Mucosa of stomach (tissue), 1 donor: ENCODE data around the gene JPH3.

Experiments
- H3K27me3 ChIP-seq: one replicate; pipeline ENCODE4 v1.7.0; 2013; ENCODE audit warnings: mild to moderate bottlenecking, low read length; ENCODE audit not compliant: control insufficient read depth, insufficient read depth
- H3K36me3 ChIP-seq: one replicate; pipeline ENCODE4 v1.7.0; 2013; ENCODE audit warnings: low read length; ENCODE audit not compliant: control insufficient read depth, insufficient read depth
- H3K4me1 ChIP-seq: one replicate; pipeline ENCODE4 v1.7.0; 2013; ENCODE audit warnings: mild to moderate bottlenecking, low read length; ENCODE audit not compliant: control insufficient read depth, insufficient read depth
- H3K4me3 ChIP-seq: one replicate; pipeline ENCODE4 v1.7.0; 2013; ENCODE audit warnings: low read length
- H3K9ac ChIP-seq: one replicate; pipeline ENCODE4 v1.7.0; 2013; ENCODE audit warnings: mild to moderate bottlenecking, low read length, moderate library complexity
- H3K9me3 ChIP-seq: one replicate; pipeline ENCODE4 v1.7.0; 2013; ENCODE audit warnings: mild to moderate bottlenecking, low read length, moderate library complexity; ENCODE audit not compliant: control insufficient read depth
- donor health status: Pancreatic carcinoma.

Gene JPH3

DNA sequence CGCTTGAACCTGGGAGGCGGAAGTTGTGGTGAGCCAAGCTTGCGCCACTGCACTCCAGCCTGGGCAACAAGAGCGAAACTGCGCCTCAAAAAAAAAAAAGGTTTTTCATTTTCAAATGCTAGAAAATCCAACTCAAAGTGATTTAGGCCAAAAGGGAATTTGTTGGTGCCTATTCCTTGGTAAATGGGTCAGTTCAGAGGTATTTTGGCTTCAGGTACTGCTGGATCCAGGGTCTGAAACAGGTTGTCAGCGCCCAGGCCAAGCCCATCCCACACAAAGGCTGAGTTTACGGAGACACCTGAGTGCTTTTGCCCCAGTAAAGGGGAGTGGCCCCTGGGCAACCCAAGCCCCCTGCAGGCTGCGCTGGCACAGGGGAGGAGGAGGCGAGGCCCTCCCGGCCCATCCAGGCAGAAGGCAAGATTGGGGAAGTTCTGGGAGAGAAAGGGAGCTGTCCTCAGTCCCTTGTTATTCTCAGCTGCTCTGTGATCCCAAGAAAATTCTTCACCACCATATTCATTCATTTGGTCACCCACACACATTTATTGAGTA lies 8.5 kb upstream of the JPH3 start:
- Histone ChIP-seq H3K9ac (no peak overlapping the region), H3K4me1 (no peaks in the 10 kb centered on the region), H3K27me3 (peaks cover 13% of the 10 kb centered on the region), H3K4me3 (no peak overlapping the region), H3K9me3 (no peaks in the 10 kb centered on the region), H3K36me3 (no peaks in the 10 kb centered on the region)

DNA sequence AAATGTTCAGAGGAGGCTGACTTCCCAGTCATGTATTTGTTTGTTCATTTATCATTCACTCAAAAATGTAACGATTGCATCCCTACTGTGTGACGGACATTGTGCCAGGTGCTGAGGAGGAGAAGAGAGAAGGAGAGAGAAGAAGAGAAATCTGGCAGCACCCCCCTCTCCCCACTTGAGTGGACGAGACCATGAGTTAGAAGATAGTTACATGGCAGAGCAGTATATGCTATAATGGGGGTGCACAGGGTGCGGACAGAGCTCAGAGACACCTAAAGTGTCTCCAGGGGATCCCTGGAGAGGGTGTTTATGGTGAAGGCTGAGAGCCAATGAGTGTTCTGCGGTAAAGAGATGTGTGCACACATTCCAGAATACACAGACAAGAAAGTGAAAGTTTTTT lies 6.6 kb upstream of the JPH3 start:
- H3K27me3 ChIP-seq: peaks cover 17% of the 10 kb centered on the region
- H3K9me3 ChIP-seq: no peaks in the 10 kb centered on the region
- no peak overlapping the region for H3K4me3 ChIP-seq
- H3K36me3 ChIP-seq: no peaks in the 10 kb centered on the region
- no peaks in the 10 kb centered on the region for H3K4me1 ChIP-seq
- H3K9ac ChIP-seq: no peak overlapping the region

DNA sequence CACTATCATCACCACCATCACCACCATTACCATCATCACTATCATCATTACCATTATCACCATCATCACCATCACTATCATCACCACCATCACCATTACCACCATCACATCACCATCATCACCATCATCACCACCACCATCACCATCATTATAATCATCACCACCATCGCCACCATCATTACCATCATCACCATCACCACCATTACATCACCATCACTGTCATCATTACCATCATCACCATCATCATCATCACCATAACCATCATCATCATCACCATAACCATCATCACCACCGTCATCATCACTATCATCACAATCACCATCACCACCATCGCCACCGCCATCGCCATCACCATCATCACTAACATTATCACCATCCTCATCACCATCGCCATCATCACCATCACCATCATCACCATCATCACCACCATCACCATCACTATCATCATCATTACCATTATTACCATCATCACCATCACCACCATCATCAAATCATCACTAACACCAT lies 4.9 kb upstream of the JPH3 start:
- Histone ChIP-seq H3K36me3 (no peaks in the 10 kb centered on the region), H3K27me3 (peaks cover 30% of the 10 kb centered on the region), H3K4me1 (no peaks in the 10 kb centered on the region), H3K9me3 (no peaks in the 10 kb centered on the region), H3K9ac (no peak overlapping the region), H3K4me3 (no peak overlapping the region)

GRCh38 chr16:87598431-87598830 lies 3.9 kb upstream of the JPH3 start:
- H3K9ac ChIP-seq: no peak overlapping the region
- H3K27me3 ChIP-seq: peaks cover 37% of the 10 kb centered on the region
- H3K36me3 ChIP-seq: no peaks in the 10 kb centered on the region
- H3K4me1 ChIP-seq: no peaks in the 10 kb centered on the region
- H3K4me3 ChIP-seq: no peak overlapping the region
- H3K9me3 ChIP-seq: no peaks in the 10 kb centered on the region

- Histone ChIP-seq H3K9me3 (no peaks in the 10 kb centered on the region), H3K27me3 (peaks cover 55% of the 10 kb centered on the region), H3K36me3 (no peaks in the 10 kb centered on the region), H3K9ac (no peak overlapping the region), H3K4me1 (no peaks in the 10 kb centered on the region), H3K4me3 (no peak overlapping the region)
Observed at GRCh38 chr16:87600246-87600645, 2.1 kb upstream of the JPH3 start.

DNA sequence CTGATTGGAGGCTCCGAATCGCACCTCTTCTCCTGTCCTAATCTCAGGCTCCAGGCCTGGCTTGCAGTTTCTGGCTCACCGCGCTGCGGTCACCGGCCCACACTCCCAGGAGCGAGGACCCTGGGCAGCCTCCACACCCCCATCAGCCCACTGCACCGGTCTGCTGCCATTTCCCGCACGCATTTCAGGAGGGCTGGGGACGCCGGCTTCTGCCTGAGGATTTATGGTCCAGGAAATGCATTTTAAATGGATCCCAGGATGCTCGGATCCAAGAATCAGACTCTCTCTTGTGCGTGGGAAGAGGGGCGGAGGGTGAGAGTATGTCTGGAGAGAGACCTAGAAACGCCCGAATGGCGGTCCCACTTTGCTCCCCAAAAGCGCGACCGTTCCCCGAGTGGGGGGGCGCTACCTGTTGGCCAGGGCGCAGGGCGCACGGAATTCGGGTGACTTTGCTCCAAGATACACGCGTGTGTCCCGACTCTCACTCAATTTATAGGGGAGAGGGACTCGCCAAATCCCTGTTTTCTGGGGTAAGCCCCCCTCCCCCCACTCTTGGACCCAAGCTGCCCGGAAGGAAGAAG lies 817 bp upstream of the JPH3 start:
- H3K4me1 ChIP-seq: no peaks in the 10 kb centered on the region
- no peaks in the 10 kb centered on the region for H3K36me3 ChIP-seq
- no peak overlapping the region for H3K9ac ChIP-seq
- H3K9me3 ChIP-seq: no peaks in the 10 kb centered on the region
- H3K4me3 ChIP-seq: no peak overlapping the region
- peaks cover 63% of the 10 kb centered on the region for H3K27me3 ChIP-seq

GRCh38 chr16:87602821-87603683 lies 744 bp downstream of the JPH3 start:
- H3K4me1 ChIP-seq: no peaks in the 10 kb centered on the region
- no peak overlapping the region for H3K4me3 ChIP-seq
- no peaks in the 10 kb centered on the region for H3K9me3 ChIP-seq
- H3K9ac ChIP-seq: no peak overlapping the region
- no peaks in the 10 kb centered on the region for H3K36me3 ChIP-seq
- H3K27me3 ChIP-seq: peaks cover 63% of the 10 kb centered on the region

- H3K4me3 ChIP-seq: no peak overlapping the region
Observed at GRCh38 chr16:87603684-87604633, 1.7 kb downstream of the JPH3 start.

DNA sequence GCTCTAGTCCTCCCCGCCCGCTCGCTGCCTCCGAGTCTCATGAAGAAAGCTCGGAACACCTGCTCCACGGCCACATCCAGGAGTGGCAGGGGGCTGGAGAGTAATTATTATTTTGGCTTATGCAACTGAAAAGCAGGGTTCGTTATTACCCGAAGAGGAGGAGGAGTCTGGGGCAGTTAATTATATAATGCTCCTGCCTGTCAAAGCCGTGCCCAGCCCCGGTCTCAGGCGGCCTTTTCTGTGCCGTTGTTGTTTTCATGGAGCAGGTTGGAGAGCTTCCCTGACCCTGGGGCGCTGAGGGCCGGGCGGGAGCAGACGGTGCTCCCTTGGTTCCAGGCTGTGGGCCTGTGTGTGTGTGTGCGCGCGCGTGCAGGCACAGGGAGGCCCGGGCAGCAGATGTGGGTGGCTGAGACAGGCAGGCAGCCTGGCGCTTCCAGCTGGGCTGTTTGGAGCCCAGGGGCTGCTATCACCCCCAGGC lies 2.4 kb downstream of the JPH3 start:
- Histone ChIP-seq H3K36me3 (no peaks in the 10 kb centered on the region), H3K9ac (no peak overlapping the region), H3K27me3 (peaks cover 57% of the 10 kb centered on the region), H3K4me1 (no peaks in the 10 kb centered on the region), H3K9me3 (no peaks in the 10 kb centered on the region), H3K4me3 (no peak overlapping the region)

More at GRCh38 chr16:87603684-87604633, 1.7 kb downstream of the JPH3 start:
- H3K9me3 ChIP-seq: no peaks in the 10 kb centered on the region
- no peaks in the 10 kb centered on the region for H3K4me1 ChIP-seq
- H3K36me3 ChIP-seq: no peaks in the 10 kb centered on the region
- no peak overlapping the region for H3K9ac ChIP-seq
- peaks cover 64% of the 10 kb centered on the region for H3K27me3 ChIP-seq

DNA sequence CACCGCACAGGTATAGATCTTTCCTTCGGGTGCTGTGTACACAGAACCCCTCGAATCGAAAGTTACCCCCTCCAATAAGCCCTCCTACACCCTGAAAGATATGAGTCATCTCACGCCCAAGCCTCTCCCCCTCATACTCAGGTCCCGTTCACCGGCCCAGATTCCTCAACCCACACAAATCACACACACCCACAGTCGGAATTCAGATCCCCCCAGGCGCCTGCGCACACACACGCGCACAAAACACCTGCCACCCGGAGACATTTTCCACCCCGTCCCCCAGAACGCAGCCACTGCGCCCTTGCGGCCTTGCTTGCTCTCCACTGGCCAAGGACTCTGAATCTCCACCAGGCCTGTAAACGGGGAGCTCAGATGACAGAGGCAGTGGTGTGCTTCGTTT lies 4.9 kb downstream of the JPH3 start:
- Histone ChIP-seq H3K36me3 (no peaks in the 10 kb centered on the region), H3K9me3 (no peaks in the 10 kb centered on the region), H3K4me3 (no peak overlapping the region), H3K27me3 (peaks cover 36% of the 10 kb centered on the region), H3K9ac (no peak overlapping the region), H3K4me1 (no peaks in the 10 kb centered on the region)

DNA sequence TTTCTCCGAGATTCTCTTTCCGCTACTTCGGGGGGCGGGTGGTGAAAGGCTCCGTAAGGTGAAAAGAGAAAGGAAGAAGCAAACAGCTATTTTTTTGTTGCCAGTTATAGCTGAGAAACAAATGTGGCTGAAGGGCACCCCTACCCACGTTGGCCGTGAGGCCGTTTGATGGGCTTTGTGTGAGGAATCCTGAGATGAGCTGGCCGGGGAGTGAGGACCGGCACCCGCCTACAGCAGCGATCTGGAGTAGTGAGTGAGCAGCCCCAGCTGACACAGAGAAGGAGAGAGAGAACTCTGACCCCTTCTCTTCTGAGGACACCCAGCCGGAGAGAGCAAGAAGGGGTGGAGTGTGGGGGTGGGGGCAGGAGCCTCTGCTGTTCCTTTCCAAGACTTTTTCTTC lies 5.6 kb downstream of the JPH3 start:
- peaks cover 35% of the 10 kb centered on the region for H3K27me3 ChIP-seq

More for the DNA sequence above, 5.6 kb downstream of the JPH3 start:
- Histone ChIP-seq H3K9me3 (no peaks in the 10 kb centered on the region), H3K4me3 (no peak overlapping the region), H3K9ac (no peak overlapping the region), H3K4me1 (no peaks in the 10 kb centered on the region), H3K36me3 (no peaks in the 10 kb centered on the region)
